GM23338 (cell line): ENCODE results near the gene ZNF507. TPM values are rescaled to one million over a fixed set of nuclear protein-coding genes. Genes with fewer than 3 reads are reported as not detected.

Source experiments
- ATAC-seq: fragments of 200-7000 bp; cut with Tn5 transposase; 3 replicates; pipeline ENCODE4 v1.9.1; 2020
- DNase-seq: peaks from one replicate; pipeline ENCODE4 v3.0.0-alpha.2; 2015; ENCODE audit warnings: low spot score
- H2AFZ ChIP-seq: fragments of 200-600 bp; sonication (generic); 2 replicates; pipeline ENCODE4 v1.8.0; 2016; ENCODE audit warnings: antibody characterized with exemption, mild to moderate bottlenecking, moderate library complexity
- H3F3A ChIP-seq: fragments of 200-600 bp; sonication (generic); replicated peaks from 2 replicates; pipeline ENCODE4 v1.8.0; 2017; ENCODE audit warnings: antibody characterized with exemption, mixed run types, low read depth
- H3K27ac ChIP-seq: fragments of 200-600 bp; sonication (generic); 2 replicates; pipeline ENCODE4 v1.6.1; 2016; ENCODE audit warnings: low read depth
- H3K27me3 ChIP-seq: fragments of 200-600 bp; sonication (generic); 2 replicates; pipeline ENCODE4 v1.8.0; 2016; ENCODE audit warnings: mild to moderate bottlenecking, mixed run types, moderate library complexity; ENCODE audit not compliant: insufficient read depth
- H3K36me3 ChIP-seq: fragments of 200-600 bp; sonication (generic); 2 replicates; pipeline ENCODE4 v1.8.0; 2016; ENCODE audit warnings: mild to moderate bottlenecking; ENCODE audit not compliant: insufficient read depth
- H3K4me1 ChIP-seq: fragments of 200-600 bp; sonication (generic); 2 replicates; pipeline ENCODE4 v1.8.0; 2016; ENCODE audit warnings: mild to moderate bottlenecking, moderate library complexity; ENCODE audit not compliant: insufficient read depth
- H3K4me2 ChIP-seq: fragments of 200-600 bp; sonication (generic); 2 replicates; pipeline ENCODE4 v1.7.1; 2017; ENCODE audit warnings: mixed run types
- H3K4me3 ChIP-seq: fragments of 200-600 bp; sonication (generic); 2 replicates; pipeline ENCODE4 v1.6.1; 2016; ENCODE audit warnings: mixed run types
- H3K79me2 ChIP-seq: fragments of 200-600 bp; sonication (generic); replicated peaks from 2 replicates; pipeline ENCODE4 v1.8.0; 2017; ENCODE audit warnings: mild to moderate bottlenecking; ENCODE audit not compliant: insufficient read depth
- H3K9me2 ChIP-seq: fragments of 200-600 bp; sonication (generic); 2 replicates; pipeline ENCODE4 v1.8.0; 2017; ENCODE audit not compliant: insufficient read depth
- H4K20me1 ChIP-seq: fragments of 200-600 bp; sonication (generic); replicated peaks from 2 replicates; pipeline ENCODE4 v1.8.0; 2017; ENCODE audit warnings: mild to moderate bottlenecking; ENCODE audit not compliant: insufficient read depth
- H3K27ac Mint-ChIP-seq: 2 replicates; pipeline ENCODE4 v1.8.0; 2020; ENCODE audit warnings: inconsistent platforms, mild to moderate bottlenecking, moderate library complexity, mixed read lengths
- H3K27me3 Mint-ChIP-seq: 3 replicates; pipeline ENCODE4 v1.8.0; 2022; ENCODE audit warnings: low read depth, mild to moderate bottlenecking, moderate library complexity, mixed read lengths, inconsistent platforms; ENCODE audit not compliant: insufficient read depth, poor library complexity
- H3K36me3 Mint-ChIP-seq: 3 replicates; pipeline ENCODE4 v1.8.0; 2021; ENCODE audit warnings: low read depth, mild to moderate bottlenecking, inconsistent platforms, moderate library complexity, mixed read lengths
- H3K4me1 Mint-ChIP-seq: 3 replicates; pipeline ENCODE4 v1.8.0; 2020; ENCODE audit warnings: mild to moderate bottlenecking, inconsistent platforms, mixed read lengths
- H3K4me3 Mint-ChIP-seq: 3 replicates; pipeline ENCODE4 v1.8.0; 2021; ENCODE audit warnings: moderate library complexity, mild to moderate bottlenecking, inconsistent platforms, mixed read lengths
- H3K9me3 Mint-ChIP-seq: 3 replicates; pipeline ENCODE4 v1.8.0; 2020; ENCODE audit warnings: moderate library complexity, mild to moderate bottlenecking, inconsistent platforms, mixed read lengths
- ETS1 ChIP-seq: IDR thresholded peaks from 2 replicates; pipeline ENCODE4 v1.6.1; 2016; ENCODE audit warnings: antibody characterized with exemption
- EZH2 ChIP-seq: fragments of 200-600 bp; sonication (generic); IDR thresholded peaks from one replicate; pipeline ENCODE4 v1.8.0; 2017; ENCODE audit warnings: antibody characterized with exemption, mild to moderate bottlenecking, low read depth; ENCODE audit not compliant: unreplicated experiment
- EZH2phosphoT487 ChIP-seq: fragments of 200-600 bp; sonication (generic); IDR thresholded peaks from one replicate; pipeline ENCODE4 v1.8.1; 2018; ENCODE audit warnings: antibody characterized with exemption; ENCODE audit not compliant: unreplicated experiment
- JUNB ChIP-seq: IDR thresholded peaks from one replicate; pipeline ENCODE4 v1.6.1; 2016; ENCODE audit warnings: antibody characterized with exemption; ENCODE audit not compliant: unreplicated experiment
- POLR2AphosphoS5 ChIP-seq: IDR thresholded peaks from 2 replicates; pipeline ENCODE4 v1.6.1; 2016; ENCODE audit warnings: antibody characterized with exemption, low read depth
- STAT1 ChIP-seq: IDR thresholded peaks from one replicate; pipeline ENCODE4 v1.6.1; 2016; ENCODE audit warnings: antibody characterized with exemption; ENCODE audit not compliant: unreplicated experiment
- ZNF114 ChIP-seq: fragments of 250-450 bp; sonication (Bioruptor Pico); IDR thresholded peaks from 2 replicates; pipeline ENCODE4 v1.5.0; 2020; ENCODE audit warnings: mild to moderate bottlenecking, moderate library complexity
- ZNF462 ChIP-seq: fragments of 250-450 bp; sonication (Bioruptor Pico); IDR thresholded peaks from 2 replicates; pipeline ENCODE4 v1.5.0; 2020; ENCODE audit warnings: mild to moderate bottlenecking, moderate library complexity
- polyA plus RNA-seq: library from polyadenylated mRNA; unstranded; fragments of >200 nt; fragmentation: Nextera tagmentation; extraction: Ambion mirVana; gene quantifications from 2 replicates; pipeline ENCODE4 v1.2.1, GENCODE V29; 2016
- total RNA-seq: library from RNA; depleted of rRNA; stranded (reverse); fragments of >200 nt; shearing (Covaris generic); gene quantifications from 2 replicates; pipeline ENCODE4 v1.2.3, GENCODE V29; 2014

Gene ZNF507
- total and polyA plus RNA-seq, 2 experiments from 2014 or later, result 10.4 to 23.4 TPM

- TF ChIP-seq ZNF114 (CRISPR knock-in tag) (no peak), ETS1 (no peak)
These were observed 6.8 kb downstream of the ZNF507 start (continued) for GRCh38 chr19:32352241-32352630.

- no peak overlapping the region for H3K4me3 ChIP-seq
- no peaks in the 10 kb centered on the region for H3K9me2 ChIP-seq
- no peaks in the 10 kb centered on the region for H3K4me1 Mint-ChIP-seq
- H3K9me3 Mint-ChIP-seq, result no peaks in the 10 kb centered on the region
- H3F3A ChIP-seq, result 0 out of 2 replicates have a peak, but pooled peaks cover 5% of the 10 kb centered on the region
- H3K36me3 ChIP-seq, result peaks cover 56% of the 10 kb centered on the region
- H3K27ac ChIP-seq, result no peak overlapping the region
- no peak overlapping the region for H2AFZ ChIP-seq
- peaks cover 3% of the 10 kb centered on the region for H3K27me3 Mint-ChIP-seq
- no peak for ATAC-seq
- H3K36me3 Mint-ChIP-seq, result peaks cover 75% of the 10 kb centered on the region
- H3K27me3 ChIP-seq, result no peaks in the 10 kb centered on the region
- H3K4me1 ChIP-seq, result no peaks in the 10 kb centered on the region
- H3K79me2 ChIP-seq, result peaks cover 55% of the 10 kb centered on the region
- TF ChIP-seq STAT1, result no peak
- no peak for DNase-seq
- no peak overlapping the region for H3K27ac Mint-ChIP-seq
- peaks cover 14% of the 10 kb centered on the region; the same call in 1 of the 2 replicates for H4K20me1 ChIP-seq
- no peak overlapping the region for H3K4me2 ChIP-seq
- H3K4me3 Mint-ChIP-seq, result no peak overlapping the region
These were observed 8.9 kb downstream of the ZNF507 start for GRCh38 chr19:32354345-32354744.

GRCh38 chr19:32355309-32355708 is 9.9 kb downstream of the ZNF507 start:
- DNase-seq, result no peak

GRCh38 chr19:32357720-32358119 is 12.3 kb downstream of the ZNF507 start:
- Mint-ChIP-seq H3K27me3 (peaks cover 3% of the 10 kb centered on the region), H3K36me3 (peaks cover 77% of the 10 kb centered on the region), H3K4me3 (no peak overlapping the region), H3K4me1 (no peaks in the 10 kb centered on the region), H3K9me3 (no peaks in the 10 kb centered on the region), H3K27ac (no peak overlapping the region)
- H3K79me2 ChIP-seq, result peaks cover 47% of the 10 kb centered on the region
- H3K27me3 ChIP-seq, result no peaks in the 10 kb centered on the region
- H3K4me2 ChIP-seq, result no peak overlapping the region
- H2AFZ ChIP-seq, result no peak overlapping the region
- no peaks in the 10 kb centered on the region for H3K9me2 ChIP-seq
- H3F3A ChIP-seq, result 0 out of 2 replicates have a peak, but pooled peaks cover 5% of the 10 kb centered on the region
- H4K20me1 ChIP-seq, result peaks cover 23% of the 10 kb centered on the region
- H3K4me3 ChIP-seq, result no peak overlapping the region
- ATAC-seq (no peak), DNase-seq (no peak)
- H3K4me1 ChIP-seq, result no peaks in the 10 kb centered on the region
- peaks cover 65% of the 10 kb centered on the region for H3K36me3 ChIP-seq
- no peak overlapping the region for H3K27ac ChIP-seq
- TF ChIP-seq ZNF462 (no peak), POLR2AphosphoS5 (no peak)

More at GRCh38 chr19:32355309-32355708, 9.9 kb downstream of the ZNF507 start:
- no peak overlapping the region for H3K27ac ChIP-seq
- no peak for TF ChIP-seq JUNB
- no peak for TF ChIP-seq STAT1
- TF ChIP-seq EZH2phosphoT487, result no peak
- TF ChIP-seq EZH2, result no peak
- no peaks in the 10 kb centered on the region for H3K27me3 ChIP-seq
- Mint-ChIP-seq H3K27me3 (peaks cover 3% of the 10 kb centered on the region), H3K36me3 (peaks cover 71% of the 10 kb centered on the region), H3K4me3 (no peak overlapping the region), H3K9me3 (no peaks in the 10 kb centered on the region), H3K27ac (no peak overlapping the region), H3K4me1 (no peaks in the 10 kb centered on the region)
- peaks cover 62% of the 10 kb centered on the region for H3K36me3 ChIP-seq
- H3K79me2 ChIP-seq, result peaks cover 55% of the 10 kb centered on the region
- H3K4me2 ChIP-seq, result no peak overlapping the region
- ATAC-seq, result no peak
- no peaks in the 10 kb centered on the region for H3K9me2 ChIP-seq
- H3K4me3 ChIP-seq, result no peak overlapping the region
- H2AFZ ChIP-seq, result no peak overlapping the region
- H3K4me1 ChIP-seq, result no peaks in the 10 kb centered on the region
- peaks cover 15% of the 10 kb centered on the region for H4K20me1 ChIP-seq
- 0 out of 2 replicates have a peak, but pooled peaks cover 5% of the 10 kb centered on the region for H3F3A ChIP-seq
